WTC11 (cell line): Measurements from ENCODE around the gene SERPINB1. TPM values are rescaled to one million over a fixed set of nuclear protein-coding genes. Genes with fewer than 3 reads are reported as not detected.

Experiments used
- ATAC-seq: fragments of 200-7000 bp; cut with Tn5 transposase; 2 replicates; pipeline ENCODE4 v1.10.0; 2021; ENCODE audit warnings: mild to moderate bottlenecking, moderate library complexity
- CTCF ChIA-PET: fragments of 300-600 bp; sonication (Branson Sonifier 250); formaldehyde crosslinking; loops from one replicate; lab custom pipeline; 2021; ENCODE audit warnings: antibody characterized with exemption; lab: Charles Lee
- POLR2A ChIA-PET: fragments of 350-600 bp; sonication (Branson Sonifier 250); formaldehyde crosslinking; loops from one replicate; lab custom pipeline; 2021; ENCODE audit warnings: antibody characterized with exemption; lab: Charles Lee
- DNase-seq: peaks from one replicate; pipeline ENCODE4 v3.0.0; 2021; ENCODE audit warnings: low spot score
- H3K27ac Mint-ChIP-seq: 2 replicates; pipeline ENCODE4 v1.8.0; 2021; ENCODE audit warnings: mixed read lengths
- H3K27me3 Mint-ChIP-seq: 2 replicates; pipeline ENCODE4 v1.8.0; 2021; ENCODE audit warnings: low read depth, mild to moderate bottlenecking, moderate library complexity, mixed read lengths
- H3K36me3 Mint-ChIP-seq: 2 replicates; pipeline ENCODE4 v1.8.0; 2021; ENCODE audit warnings: mixed read lengths
- H3K4me1 Mint-ChIP-seq: 2 replicates; pipeline ENCODE4 v1.8.0; 2022; ENCODE audit warnings: mixed read lengths
- H3K4me3 Mint-ChIP-seq: 2 replicates; pipeline ENCODE4 v1.8.0; 2021; ENCODE audit warnings: mild to moderate bottlenecking, moderate library complexity, mixed read lengths
- H3K9me3 Mint-ChIP-seq: 2 replicates; pipeline ENCODE4 v1.8.0; 2021; ENCODE audit warnings: mixed read lengths
- ATF1 ChIP-seq: sonication (generic); formaldehyde crosslinking; IDR thresholded peaks from 2 replicates; pipeline ENCODE4 v1.8.1; 2023; ENCODE audit warnings: mild to moderate bottlenecking, moderate library complexity, missing genetic modification reagents
- CREM ChIP-seq: sonication (generic); formaldehyde crosslinking; IDR thresholded peaks from 2 replicates; pipeline ENCODE4 v1.8.1; 2022; ENCODE audit warnings: mild to moderate bottlenecking, missing genetic modification reagents, moderate library complexity
- GRHL2 ChIP-seq: fragments of 250-450 bp; sonication (Bioruptor Pico); IDR thresholded peaks from 2 replicates; pipeline ENCODE4 v1.8.0; 2022; ENCODE audit warnings: mild to moderate bottlenecking, moderate library complexity; ENCODE audit not compliant: insufficient replicate concordance, severe bottlenecking
- NFATC4 ChIP-seq: fragments of 250-450 bp; sonication (Bioruptor Pico); IDR thresholded peaks from 2 replicates; pipeline ENCODE4 v1.9.0; 2021; ENCODE audit warnings: mild to moderate bottlenecking
- NFE2L1 ChIP-seq: sonication (generic); formaldehyde crosslinking; IDR thresholded peaks from 2 replicates; pipeline ENCODE4 v1.8.1; 2023; ENCODE audit warnings: missing genetic modification reagents
- NR2C2 ChIP-seq: sonication (generic); formaldehyde crosslinking; IDR thresholded peaks from 2 replicates; pipeline ENCODE4 v1.8.0; 2022; ENCODE audit warnings: mild to moderate bottlenecking, missing genetic modification reagents
- RELA ChIP-seq: sonication (generic); formaldehyde crosslinking; IDR thresholded peaks from 2 replicates; pipeline ENCODE4 v1.8.1; 2022; ENCODE audit warnings: missing genetic modification reagents, mild to moderate bottlenecking, borderline replicate concordance
- RORB ChIP-seq: fragments of 250-450 bp; sonication (Bioruptor Pico); IDR thresholded peaks from 2 replicates; pipeline ENCODE4 v1.9.0; 2021; ENCODE audit warnings: mild to moderate bottlenecking
- SMAD4 ChIP-seq: sonication (generic); formaldehyde crosslinking; IDR thresholded peaks from 2 replicates; pipeline ENCODE4 v1.8.0; 2022; ENCODE audit warnings: mild to moderate bottlenecking, missing genetic modification reagents
- ZNF121 ChIP-seq: sonication (generic); formaldehyde crosslinking; IDR thresholded peaks from 2 replicates; pipeline ENCODE4 v1.8.0; 2023; ENCODE audit warnings: missing genetic modification reagents
- total RNA-seq: library from RNA; stranded (reverse); gene quantifications from 3 replicates; pipeline ENCODE4 v1.2.3, GENCODE V29; 2021
- TF ChIP-seq, protein P1 (sequence below): fragments of 250-450 bp; sonication (Bioruptor Pico); IDR thresholded peaks from 2 replicates; pipeline ENCODE4 v2.1.2; 2022; ENCODE audit warnings: mild to moderate bottlenecking, moderate library complexity
- TF ChIP-seq, protein P2 (sequence below): fragments of 250-450 bp; sonication (Bioruptor Pico); IDR thresholded peaks from 2 replicates; pipeline ENCODE4 v1.8.0; 2021; ENCODE audit warnings: mild to moderate bottlenecking
- TF ChIP-seq, protein P3 (sequence below): sonication (generic); formaldehyde crosslinking; IDR thresholded peaks from 2 replicates; pipeline ENCODE4 v1.8.1; 2023; ENCODE audit warnings: mild to moderate bottlenecking, missing genetic modification reagents, moderate library complexity
- TF ChIP-seq, protein P4 (sequence below): sonication (generic); formaldehyde crosslinking; IDR thresholded peaks from 2 replicates; pipeline ENCODE4 v1.8.0; 2022; ENCODE audit warnings: missing genetic modification reagents
- TF ChIP-seq, protein P5 (sequence below): sonication (generic); formaldehyde crosslinking; IDR thresholded peaks from 2 replicates; pipeline ENCODE4 v1.8.0; 2022; ENCODE audit warnings: mild to moderate bottlenecking, missing genetic modification reagents
- TF ChIP-seq, protein P6 (sequence below): fragments of 250-450 bp; sonication (Bioruptor Pico); IDR thresholded peaks from 2 replicates; pipeline ENCODE4 v1.9.0; 2021; ENCODE audit warnings: mild to moderate bottlenecking
- TF ChIP-seq, protein P7 (sequence below): sonication (generic); formaldehyde crosslinking; IDR thresholded peaks from 2 replicates; pipeline ENCODE4 v1.8.0; 2023; ENCODE audit warnings: missing genetic modification reagents

The SERPINB1 gene
- total RNA-seq, 1 experiment from 2014 or later = 14.8 TPM

DNA sequence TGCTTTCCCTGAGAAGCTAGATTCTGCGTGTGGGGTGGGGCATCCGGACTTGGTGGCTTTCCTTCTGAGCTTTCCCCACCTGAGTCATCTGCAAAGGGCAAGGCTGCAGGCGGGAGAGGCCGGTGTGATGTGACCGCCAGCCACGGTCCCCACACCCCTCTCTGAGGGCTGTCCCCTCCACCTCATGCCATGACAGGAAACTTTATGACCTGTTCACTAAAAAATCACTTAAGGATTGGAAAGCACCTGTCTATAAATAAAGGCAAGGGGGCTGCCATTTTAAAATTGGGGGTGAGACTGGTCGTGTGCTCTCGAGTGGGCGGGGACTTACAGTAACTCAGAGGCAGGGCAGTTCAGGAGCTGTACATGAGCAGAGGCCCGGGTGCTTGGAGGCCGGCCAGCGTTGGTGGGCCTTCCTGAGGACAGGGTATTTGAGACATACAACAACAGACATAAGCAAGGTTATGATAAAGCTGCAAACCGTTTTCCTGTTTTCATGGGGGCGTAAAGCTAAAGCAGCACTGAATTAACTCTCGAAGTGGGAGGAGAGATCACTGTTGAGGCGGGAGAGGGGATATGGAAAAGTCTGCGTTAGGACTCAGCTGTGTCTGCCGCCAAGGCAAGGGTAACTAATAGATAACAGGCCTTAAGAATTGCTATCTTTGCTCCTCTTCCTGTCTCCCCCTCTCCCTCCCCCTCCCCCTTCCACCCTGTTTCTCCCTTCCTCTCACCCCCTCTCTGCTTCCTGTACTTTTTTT is 16.1 kb upstream of the SERPINB1 start (continued):
- TF ChIP-seq GRHL2 = no peak
- no peak for TF ChIP-seq ZNF121 (CRISPR knock-in tag)
- TF ChIP-seq, protein P1, sequence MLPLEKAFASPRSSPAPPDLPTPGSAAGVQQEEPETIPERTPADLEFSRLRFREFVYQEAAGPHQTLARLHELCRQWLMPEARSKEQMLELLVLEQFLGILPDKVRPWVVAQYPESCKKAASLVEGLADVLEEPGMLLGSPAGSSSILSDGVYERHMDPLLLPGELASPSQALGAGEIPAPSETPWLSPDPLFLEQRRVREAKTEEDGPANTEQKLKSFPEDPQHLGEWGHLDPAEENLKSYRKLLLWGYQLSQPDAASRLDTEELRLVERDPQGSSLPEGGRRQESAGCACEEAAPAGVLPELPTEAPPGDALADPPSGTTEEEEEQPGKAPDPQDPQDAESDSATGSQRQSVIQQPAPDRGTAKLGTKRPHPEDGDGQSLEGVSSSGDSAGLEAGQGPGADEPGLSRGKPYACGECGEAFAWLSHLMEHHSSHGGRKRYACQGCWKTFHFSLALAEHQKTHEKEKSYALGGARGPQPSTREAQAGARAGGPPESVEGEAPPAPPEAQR (CRISPR knock-in tag) = no peak
- TF ChIP-seq, protein P2, sequence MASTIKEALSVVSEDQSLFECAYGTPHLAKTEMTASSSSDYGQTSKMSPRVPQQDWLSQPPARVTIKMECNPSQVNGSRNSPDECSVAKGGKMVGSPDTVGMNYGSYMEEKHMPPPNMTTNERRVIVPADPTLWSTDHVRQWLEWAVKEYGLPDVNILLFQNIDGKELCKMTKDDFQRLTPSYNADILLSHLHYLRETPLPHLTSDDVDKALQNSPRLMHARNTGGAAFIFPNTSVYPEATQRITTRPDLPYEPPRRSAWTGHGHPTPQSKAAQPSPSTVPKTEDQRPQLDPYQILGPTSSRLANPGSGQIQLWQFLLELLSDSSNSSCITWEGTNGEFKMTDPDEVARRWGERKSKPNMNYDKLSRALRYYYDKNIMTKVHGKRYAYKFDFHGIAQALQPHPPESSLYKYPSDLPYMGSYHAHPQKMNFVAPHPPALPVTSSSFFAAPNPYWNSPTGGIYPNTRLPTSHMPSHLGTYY (CRISPR knock-in tag) = no peak
- no peak for TF ChIP-seq NR2C2
- TF ChIP-seq, protein P3, sequence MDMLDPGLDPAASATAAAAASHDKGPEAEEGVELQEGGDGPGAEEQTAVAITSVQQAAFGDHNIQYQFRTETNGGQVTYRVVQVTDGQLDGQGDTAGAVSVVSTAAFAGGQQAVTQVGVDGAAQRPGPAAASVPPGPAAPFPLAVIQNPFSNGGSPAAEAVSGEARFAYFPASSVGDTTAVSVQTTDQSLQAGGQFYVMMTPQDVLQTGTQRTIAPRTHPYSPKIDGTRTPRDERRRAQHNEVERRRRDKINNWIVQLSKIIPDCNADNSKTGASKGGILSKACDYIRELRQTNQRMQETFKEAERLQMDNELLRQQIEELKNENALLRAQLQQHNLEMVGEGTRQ (CRISPR knock-in tag) = no peak

DNA sequence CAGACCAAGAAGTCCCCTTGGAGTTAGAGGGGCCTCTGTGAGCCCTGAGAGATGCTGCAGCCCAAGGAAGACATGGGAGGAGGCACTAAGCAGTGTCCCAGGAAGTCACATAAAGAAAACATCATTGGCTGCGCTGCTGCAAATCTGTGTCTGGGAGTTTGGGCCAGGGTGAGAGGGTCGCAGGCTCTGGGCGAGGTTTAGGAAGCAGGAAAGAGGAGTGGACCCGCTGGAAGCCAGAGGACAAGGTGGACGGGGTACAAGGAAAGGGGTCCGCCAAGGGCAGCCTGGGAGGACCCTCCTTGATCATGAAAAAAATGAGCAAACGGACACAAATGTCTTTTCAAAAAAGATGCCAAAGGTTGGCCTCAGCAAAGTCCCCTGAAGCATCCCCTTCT is 15.5 kb upstream of the SERPINB1 start:
- Mint-ChIP-seq H3K9me3 (peaks cover 17% of the 10 kb centered on the region), H3K4me3 (no peak overlapping the region), H3K27ac (peak overlapping the region; percentile 41; the same call in 1 of the 2 replicates), H3K27me3 (no peaks in the 10 kb centered on the region), H3K4me1 (peaks cover 53% of the 10 kb centered on the region), H3K36me3 (peaks cover 6% of the 10 kb centered on the region; the same call in 1 of the 2 replicates)
- no peak for TF ChIP-seq RORB (CRISPR knock-in tag)
- TF ChIP-seq CREM (CRISPR knock-in tag) = no peak
- TF ChIP-seq, protein P4, sequence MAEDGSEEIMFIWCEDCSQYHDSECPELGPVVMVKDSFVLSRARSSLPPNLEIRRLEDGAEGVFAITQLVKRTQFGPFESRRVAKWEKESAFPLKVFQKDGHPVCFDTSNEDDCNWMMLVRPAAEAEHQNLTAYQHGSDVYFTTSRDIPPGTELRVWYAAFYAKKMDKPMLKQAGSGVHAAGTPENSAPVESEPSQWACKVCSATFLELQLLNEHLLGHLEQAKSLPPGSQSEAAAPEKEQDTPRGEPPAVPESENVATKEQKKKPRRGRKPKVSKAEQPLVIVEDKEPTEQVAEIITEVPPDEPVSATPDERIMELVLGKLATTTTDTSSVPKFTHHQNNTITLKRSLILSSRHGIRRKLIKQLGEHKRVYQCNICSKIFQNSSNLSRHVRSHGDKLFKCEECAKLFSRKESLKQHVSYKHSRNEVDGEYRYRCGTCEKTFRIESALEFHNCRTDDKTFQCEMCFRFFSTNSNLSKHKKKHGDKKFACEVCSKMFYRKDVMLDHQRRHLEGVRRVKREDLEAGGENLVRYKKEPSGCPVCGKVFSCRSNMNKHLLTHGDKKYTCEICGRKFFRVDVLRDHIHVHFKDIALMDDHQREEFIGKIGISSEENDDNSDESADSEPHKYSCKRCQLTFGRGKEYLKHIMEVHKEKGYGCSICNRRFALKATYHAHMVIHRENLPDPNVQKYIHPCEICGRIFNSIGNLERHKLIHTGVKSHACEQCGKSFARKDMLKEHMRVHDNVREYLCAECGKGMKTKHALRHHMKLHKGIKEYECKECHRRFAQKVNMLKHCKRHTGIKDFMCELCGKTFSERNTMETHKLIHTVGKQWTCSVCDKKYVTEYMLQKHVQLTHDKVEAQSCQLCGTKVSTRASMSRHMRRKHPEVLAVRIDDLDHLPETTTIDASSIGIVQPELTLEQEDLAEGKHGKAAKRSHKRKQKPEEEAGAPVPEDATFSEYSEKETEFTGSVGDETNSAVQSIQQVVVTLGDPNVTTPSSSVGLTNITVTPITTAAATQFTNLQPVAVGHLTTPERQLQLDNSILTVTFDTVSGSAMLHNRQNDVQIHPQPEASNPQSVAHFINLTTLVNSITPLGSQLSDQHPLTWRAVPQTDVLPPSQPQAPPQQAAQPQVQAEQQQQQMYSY (CRISPR knock-in tag) = no peak
- no peak for TF ChIP-seq RELA (CRISPR knock-in tag)
- no peak for TF ChIP-seq ATF1 (CRISPR knock-in tag)
- TF ChIP-seq, protein P5, sequence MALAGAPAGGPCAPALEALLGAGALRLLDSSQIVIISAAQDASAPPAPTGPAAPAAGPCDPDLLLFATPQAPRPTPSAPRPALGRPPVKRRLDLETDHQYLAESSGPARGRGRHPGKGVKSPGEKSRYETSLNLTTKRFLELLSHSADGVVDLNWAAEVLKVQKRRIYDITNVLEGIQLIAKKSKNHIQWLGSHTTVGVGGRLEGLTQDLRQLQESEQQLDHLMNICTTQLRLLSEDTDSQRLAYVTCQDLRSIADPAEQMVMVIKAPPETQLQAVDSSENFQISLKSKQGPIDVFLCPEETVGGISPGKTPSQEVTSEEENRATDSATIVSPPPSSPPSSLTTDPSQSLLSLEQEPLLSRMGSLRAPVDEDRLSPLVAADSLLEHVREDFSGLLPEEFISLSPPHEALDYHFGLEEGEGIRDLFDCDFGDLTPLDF (CRISPR knock-in tag) = no peak
- no peak for TF ChIP-seq NFATC4 (CRISPR knock-in tag)
- TF ChIP-seq, protein P6, sequence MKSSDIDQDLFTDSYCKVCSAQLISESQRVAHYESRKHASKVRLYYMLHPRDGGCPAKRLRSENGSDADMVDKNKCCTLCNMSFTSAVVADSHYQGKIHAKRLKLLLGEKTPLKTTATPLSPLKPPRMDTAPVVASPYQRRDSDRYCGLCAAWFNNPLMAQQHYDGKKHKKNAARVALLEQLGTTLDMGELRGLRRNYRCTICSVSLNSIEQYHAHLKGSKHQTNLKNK (CRISPR knock-in tag) = no peak
- TF ChIP-seq, protein P2 (CRISPR knock-in tag) = no peak
- TF ChIP-seq ZNF121 (CRISPR knock-in tag) = no peak
- no peak for TF ChIP-seq SMAD4 (CRISPR knock-in tag)
- TF ChIP-seq NFE2L1 (CRISPR knock-in tag) = no peak
- TF ChIP-seq, protein P7, sequence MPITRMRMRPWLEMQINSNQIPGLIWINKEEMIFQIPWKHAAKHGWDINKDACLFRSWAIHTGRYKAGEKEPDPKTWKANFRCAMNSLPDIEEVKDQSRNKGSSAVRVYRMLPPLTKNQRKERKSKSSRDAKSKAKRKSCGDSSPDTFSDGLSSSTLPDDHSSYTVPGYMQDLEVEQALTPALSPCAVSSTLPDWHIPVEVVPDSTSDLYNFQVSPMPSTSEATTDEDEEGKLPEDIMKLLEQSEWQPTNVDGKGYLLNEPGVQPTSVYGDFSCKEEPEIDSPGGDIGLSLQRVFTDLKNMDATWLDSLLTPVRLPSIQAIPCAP = no peak
- ChIA-PET CTCF (interaction anchor here (1.4 to 2.0 kb wide), 3 partner anchors 9 to 60 kb away, joined by 4 to 9 read pairs (median 4); no protein-coding TSS in a partner anchor), POLR2A (no interaction called here)
- ATAC-seq (no peak), DNase-seq (no peak)
